Measurements from ENCODE around the gene PGRMC2.
"Not testable (repeated sequence)": the region's sequence is repeated elsewhere in the genome, so short reads cannot be mapped to it uniquely, and the experiment has no call there.

PGRMC2 gene

GRCh38 chr4:128265550-128265949, 22.1 kb downstream of the PGRMC2 start:
- not testable (repeated sequence) for DNase-seq

GRCh38 chr4:128259889-128260288, 27.7 kb downstream of the PGRMC2 start:
- DNase-seq, result not testable (repeated sequence)

GRCh38 chr4:128258166-128258565, 29.4 kb downstream of the PGRMC2 start:
- not testable (repeated sequence) for DNase-seq

GRCh38 chr4:128256539-128256938, 31.1 kb downstream of the PGRMC2 start:
- no peak for DNase-seq

- DNase-seq, result no peak
Measured at GRCh38 chr4:128255906-128256305, 31.7 kb downstream of the PGRMC2 start.

- DNase-seq, result no peak
Measured at GRCh38 chr4:128249787-128250668, 37.6 kb downstream of the PGRMC2 start.

GRCh38 chr4:128247906-128248305, 39.7 kb downstream of the PGRMC2 start:
- no peak for DNase-seq

- DNase-seq, result not testable (repeated sequence)
Measured at GRCh38 chr4:128245391-128245790, 42.2 kb downstream of the PGRMC2 start.

GRCh38 chr4:128244379-128244778, 43.2 kb downstream of the PGRMC2 start:
- DNase-seq, result no peak

GRCh38 chr4:128242601-128243000, 45.0 kb downstream of the PGRMC2 start:
- DNase-seq, result no peak

- DNase-seq, result no peak
Measured at GRCh38 chr4:128241981-128242380, 45.6 kb downstream of the PGRMC2 start.

GRCh38 chr4:128241425-128241913, 46.1 kb downstream of the PGRMC2 start:
- no peak for DNase-seq

GRCh38 chr4:128241019-128241418, 46.6 kb downstream of the PGRMC2 start:
- no peak for DNase-seq

GRCh38 chr4:128234836-128235235, 52.8 kb downstream of the PGRMC2 start:
- DNase-seq, result no peak

- no peak for DNase-seq
Measured at GRCh38 chr4:128232719-128233118, 54.9 kb downstream of the PGRMC2 start.

GRCh38 chr4:128228845-128229795, 58.5 kb downstream of the PGRMC2 start:
- no peak for DNase-seq

GRCh38 chr4:128227991-128228571, 59.5 kb downstream of the PGRMC2 start:
- DNase-seq, result no peak

- DNase-seq, result no peak
Measured at GRCh38 chr4:128225148-128225547, 62.5 kb downstream of the PGRMC2 start.

GRCh38 chr4:128221586-128221985, 66.0 kb downstream of the PGRMC2 start:
- no peak for DNase-seq

GRCh38 chr4:128220286-128221235, 67.1 kb downstream of the PGRMC2 start:
- DNase-seq, result no peak
